SU-DHL-6 (cell line): ENCODE results near the gene TRPV4.

ENCODE experiments used
- H2AFZ ChIP-seq: fragments of 200-600 bp; sonication (generic); 2 replicates; pipeline ENCODE4 v1.6.1; 2014; ENCODE audit warnings: low read depth, mild to moderate bottlenecking, moderate library complexity, mixed read lengths, antibody characterized with exemption, low read length; ENCODE audit not compliant: severe bottlenecking
- H3F3A ChIP-seq: fragments of 200-600 bp; shearing (Covaris generic); 2 replicates; pipeline ENCODE4 v1.6.0; 2016; ENCODE audit warnings: antibody characterized with exemption, mild to moderate bottlenecking; ENCODE audit not compliant: insufficient read depth
- H3K27ac ChIP-seq: fragments of 200-600 bp; sonication (generic); 2 replicates; pipeline ENCODE4 v1.5.1; 2016; ENCODE audit warnings: low read depth, mild to moderate bottlenecking, low read length, moderate library complexity, mixed read lengths
- H3K27me3 ChIP-seq: fragments of 200-600 bp; sonication (generic), shearing (Covaris generic); 2 replicates; pipeline ENCODE4 v1.6.0; 2014; ENCODE audit warnings: mild to moderate bottlenecking, low read length
- H3K36me3 ChIP-seq: fragments of 200-600 bp; sonication (generic); 2 replicates; pipeline ENCODE4 v1.6.1; 2014; ENCODE audit warnings: mild to moderate bottlenecking, low read length, mixed read lengths
- H3K4me2 ChIP-seq: fragments of 300-600, 200-600 bp; shearing (Covaris generic), sonication (generic); 2 replicates; pipeline ENCODE4 v1.6.0; 2014; ENCODE audit warnings: low read length, low read depth, mild to moderate bottlenecking; ENCODE audit not compliant: poor library complexity, severe bottlenecking
- H3K4me3 ChIP-seq: fragments of 200-600 bp; sonication (generic); 2 replicates; pipeline ENCODE4 v1.5.1; 2014; ENCODE audit warnings: antibody characterized with exemption, low read length, mild to moderate bottlenecking, mixed read lengths; ENCODE audit not compliant: insufficient read depth, poor library complexity, severe bottlenecking
- H3K79me2 ChIP-seq: fragments of 200-600 bp; sonication (generic); 2 replicates; pipeline ENCODE4 v1.6.1; 2014; ENCODE audit warnings: mild to moderate bottlenecking, low read length, moderate library complexity; ENCODE audit not compliant: insufficient read depth
- H3K9ac ChIP-seq: fragments of 200-600 bp; sonication (generic); 2 replicates; pipeline ENCODE4 v1.7.0; 2014; ENCODE audit warnings: mild to moderate bottlenecking, low read length
- H3K9me2 ChIP-seq: fragments of 200-600 bp; sonication (generic); replicated peaks from 2 replicates; pipeline ENCODE4 v1.6.1; 2014; ENCODE audit warnings: low read length; ENCODE audit not compliant: insufficient read depth
- H3K9me3 ChIP-seq: fragments of 200-600 bp; sonication (generic); 2 replicates; pipeline ENCODE4 v1.6.1; 2014; ENCODE audit warnings: low read length, mixed read lengths; ENCODE audit not compliant: insufficient read depth
- H4K20me1 ChIP-seq: fragments of 200-600 bp; sonication (generic); 2 replicates; pipeline ENCODE4 v1.6.1; 2014; ENCODE audit warnings: low read depth, mild to moderate bottlenecking, antibody characterized with exemption, low read length, moderate library complexity, mixed read lengths
- EZH2phosphoT487 ChIP-seq: fragments of 200-600 bp; sonication (generic), shearing (Covaris generic); conservative IDR thresholded peaks from 2 replicates; pipeline ENCODE4 v1.6.1; 2018; ENCODE audit warnings: mild to moderate bottlenecking, antibody characterized with exemption, low read length, moderate library complexity, mixed read lengths
- TF ChIP-seq, protein P1 (sequence below): fragments of 200-600 bp; sonication (generic); IDR thresholded peaks from one replicate; pipeline ENCODE4 v1.5.1; 2017; ENCODE audit warnings: antibody characterized with exemption, mild to moderate bottlenecking, low read length, moderate library complexity; ENCODE audit not compliant: insufficient read depth, poor library complexity, severe bottlenecking

The TRPV4 gene

GRCh38 chr12:109808876-109809646 is 24.1 kb downstream of the TRPV4 start:
- H3K79me2 ChIP-seq = no peaks in the 10 kb centered on the region
- H3K9ac ChIP-seq = no peak overlapping the region
- H3K4me2 ChIP-seq = no peak overlapping the region
- H4K20me1 ChIP-seq = no peaks in the 10 kb centered on the region
- no peaks in the 10 kb centered on the region for H3F3A ChIP-seq
- H3K27me3 ChIP-seq = no peaks in the 10 kb centered on the region
- no peaks in the 10 kb centered on the region for H3K36me3 ChIP-seq
- H2AFZ ChIP-seq = no peak overlapping the region
- TF ChIP-seq EZH2phosphoT487 = no peak
- TF ChIP-seq, protein P1, sequence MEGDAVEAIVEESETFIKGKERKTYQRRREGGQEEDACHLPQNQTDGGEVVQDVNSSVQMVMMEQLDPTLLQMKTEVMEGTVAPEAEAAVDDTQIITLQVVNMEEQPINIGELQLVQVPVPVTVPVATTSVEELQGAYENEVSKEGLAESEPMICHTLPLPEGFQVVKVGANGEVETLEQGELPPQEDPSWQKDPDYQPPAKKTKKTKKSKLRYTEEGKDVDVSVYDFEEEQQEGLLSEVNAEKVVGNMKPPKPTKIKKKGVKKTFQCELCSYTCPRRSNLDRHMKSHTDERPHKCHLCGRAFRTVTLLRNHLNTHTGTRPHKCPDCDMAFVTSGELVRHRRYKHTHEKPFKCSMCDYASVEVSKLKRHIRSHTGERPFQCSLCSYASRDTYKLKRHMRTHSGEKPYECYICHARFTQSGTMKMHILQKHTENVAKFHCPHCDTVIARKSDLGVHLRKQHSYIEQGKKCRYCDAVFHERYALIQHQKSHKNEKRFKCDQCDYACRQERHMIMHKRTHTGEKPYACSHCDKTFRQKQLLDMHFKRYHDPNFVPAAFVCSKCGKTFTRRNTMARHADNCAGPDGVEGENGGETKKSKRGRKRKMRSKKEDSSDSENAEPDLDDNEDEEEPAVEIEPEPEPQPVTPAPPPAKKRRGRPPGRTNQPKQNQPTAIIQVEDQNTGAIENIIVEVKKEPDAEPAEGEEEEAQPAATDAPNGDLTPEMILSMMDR = no peak
- no peak overlapping the region for H3K27ac ChIP-seq
- no peak overlapping the region for H3K4me3 ChIP-seq
- H3K9me3 ChIP-seq = no peaks in the 10 kb centered on the region
- H3K9me2 ChIP-seq = no peaks in the 10 kb centered on the region

DNA sequence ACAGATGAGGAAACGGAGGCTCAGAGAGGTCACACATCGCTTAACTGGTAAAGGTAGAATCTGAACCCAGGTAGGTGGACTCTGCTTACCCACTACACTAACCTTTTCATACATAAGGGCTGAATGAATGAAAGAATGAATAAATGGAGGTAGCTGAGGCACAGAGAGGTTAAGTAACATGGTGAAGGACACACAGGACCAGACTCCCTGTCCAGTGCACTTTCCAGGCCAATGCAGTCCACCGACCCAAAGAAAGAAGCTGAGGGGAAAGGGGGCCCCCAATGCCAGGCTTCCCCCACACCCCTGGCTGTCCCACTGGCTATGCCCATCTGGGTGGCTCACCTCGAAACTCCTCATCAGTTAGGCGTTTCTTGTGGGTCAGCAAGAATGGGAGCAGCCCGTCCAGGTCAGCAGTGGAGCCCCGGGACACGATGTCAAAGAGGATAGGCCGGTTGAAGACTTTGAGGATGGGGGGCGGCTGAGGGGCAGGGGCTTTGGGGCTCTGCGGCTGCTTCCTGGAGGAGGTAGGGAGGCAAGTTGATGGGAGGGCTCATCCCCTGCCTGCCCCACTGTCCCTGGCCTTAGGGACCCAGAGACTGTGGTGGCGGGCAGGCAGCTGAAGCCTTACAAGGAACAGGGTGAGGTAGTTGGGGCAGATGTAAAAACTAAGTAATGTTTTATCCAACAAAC is 25.1 kb downstream of the TRPV4 start:
- Histone ChIP-seq H3K9ac (no peak overlapping the region), H3K27me3 (no peaks in the 10 kb centered on the region), H3K27ac (no peak overlapping the region), H3K4me2 (no peak overlapping the region), H4K20me1 (no peaks in the 10 kb centered on the region), H2AFZ (no peak overlapping the region), H3K9me3 (no peaks in the 10 kb centered on the region), H3K79me2 (no peaks in the 10 kb centered on the region), H3F3A (no peaks in the 10 kb centered on the region), H3K36me3 (no peaks in the 10 kb centered on the region), H3K4me3 (no peak overlapping the region), H3K9me2 (no peaks in the 10 kb centered on the region)
- no peak for TF ChIP-seq EZH2phosphoT487
- TF ChIP-seq, protein P1 = no peak

GRCh38 chr12:109804820-109805761 is 28.1 kb downstream of the TRPV4 start:
- no peak overlapping the region for H3K27ac ChIP-seq
- H3K9me3 ChIP-seq = no peaks in the 10 kb centered on the region
- H3K4me3 ChIP-seq = no peak overlapping the region
- H3K9me2 ChIP-seq = no peaks in the 10 kb centered on the region
- H3K9ac ChIP-seq = no peak overlapping the region
- H3F3A ChIP-seq = no peaks in the 10 kb centered on the region
- no peak overlapping the region for H3K4me2 ChIP-seq
- TF ChIP-seq EZH2phosphoT487 = no peak
- TF ChIP-seq, protein P1 = peak; percentile 79
- H3K27me3 ChIP-seq = no peaks in the 10 kb centered on the region
- no peaks in the 10 kb centered on the region for H3K36me3 ChIP-seq
- H4K20me1 ChIP-seq = no peaks in the 10 kb centered on the region
- H3K79me2 ChIP-seq = no peaks in the 10 kb centered on the region
- no peak overlapping the region for H2AFZ ChIP-seq
